Ovary (tissue), 9 donors: ENCODE results near the gene OR2S2. TPM values are rescaled to one million over a fixed set of nuclear protein-coding genes. Genes with fewer than 3 reads are reported as not detected.

Experiments
- DNase-seq, 5 donors: peaks; one replicate each; pipeline ENCODE4 v3.0.0-alpha.2; 2019 to 2020
- H3K27ac ChIP-seq, 2 donors: fragments of 200-600 bp; one replicate each; pipeline versions ENCODE4 v1.5.1 to v1.8.0; 2019 to 2022
- H3K27me3 ChIP-seq: fragments of 200-600 bp; one replicate; pipeline ENCODE4 v1.8.0; 2022
- H3K36me3 ChIP-seq: fragments of 200-600 bp; sonication (generic); one replicate; pipeline ENCODE4 v1.5.1; 2019
- H3K4me1 ChIP-seq: one replicate; pipeline ENCODE4 v1.8.1; 2013; ENCODE audit warnings: mild to moderate bottlenecking, moderate library complexity; ENCODE audit not compliant: insufficient read depth
- H3K4me3 ChIP-seq: fragments of 200-600 bp; sonication (generic); one replicate; pipeline ENCODE4 v1.5.1; 2017
- H3K9me3 ChIP-seq, 2 donors: fragments of 200-600 bp in 1 of 2; sonication (generic) in 1 of 2; one replicate each; pipeline versions ENCODE4 v1.5.1 to v1.8.1; 2013 to 2019; ENCODE audit warnings: mild to moderate bottlenecking in 1 of 2, moderate library complexity in 1 of 2
- CTCF ChIP-seq, 3 donors: fragments of 450-650 bp in 2 of 3; fragments of 200-600 bp in 1 of 3; IDR thresholded peaks; one replicate each; pipeline versions ENCODE4 v1.5.1 to v1.8.0; 2016 to 2022; ENCODE audit warnings: antibody characterized with exemption in 3 of 3, mild to moderate bottlenecking in 1 of 3
- EP300 ChIP-seq: sonication (generic); formaldehyde crosslinking; IDR thresholded peaks from one replicate; pipeline ENCODE4 v1.6.1; 2017; ENCODE audit warnings: antibody characterized with exemption
- POLR2A ChIP-seq: fragments of 450-650 bp; IDR thresholded peaks from one replicate; pipeline ENCODE4 v1.6.1; 2017; ENCODE audit warnings: antibody characterized with exemption, mild to moderate bottlenecking, moderate library complexity
- WGBS, 3 donors: extraction: QIAGEN DNeasy Blood & Tissue Kit in 1 of 3; methylation state at CpG; one replicate each; pipeline versions ENCODE4 v1.1.5 to v1.1.7; 2013 to 2017; 5-methylcytosine and 5-hydroxymethylcytosine counted together
- intact Hi-C, 4 donors: fragments of 100-400 bp; cut with DNase I; formaldehyde crosslinking; loops; one replicate each; pipeline versions ENCODE4 v1.11.0 to v1.15.1; 2022 to 2023
- polyA plus RNA-seq, 2 donors: library from polyadenylated mRNA; stranded (reverse); fragments of 200-250 nt in 1 of 2; fragments of 350-450 nt in 1 of 2; fragmentation: Illumina TruSeq in 1 of 2; extraction: RNeasy Lipid Tissue Mini Kit (QIAGEN cat#74804) in 1 of 2; gene quantifications; one replicate each; pipeline ENCODE4 v1.2.3, GENCODE V29; 2013 to 2014
- total RNA-seq, 7 donors: library from RNA; depleted of rRNA in 2 of 7; stranded (reverse); fragments of >200 nt in 2 of 7; fragmentation: NEBNext Ultra II Directional in 3 of 7; extraction: Animal tissue kit (Norgen Biotek cat#: 25700) in 3 of 7; gene quantifications; one replicate each; pipeline versions ENCODE4 v1.1.0 to v1.2.4, GENCODE V29; 2016 to 2023
- donor health status: DM: no; HTN: no; CAD: no; lungs with moderate emphysema.
- donor health status: DM: no; HTN: no; CAD: no.
- donor health status: Bipolar disorder and iron deficiency.
- donor health status: DM: yes; HTN: yes; CAD: no.
- donor health status: DM: no; HTN: no; CAD: no.
- donor health status: DM: yes; HTN: yes; CAD: no.

OR2S2 gene
- total and polyA plus RNA-seq, 9 donors = not detected

DNA sequence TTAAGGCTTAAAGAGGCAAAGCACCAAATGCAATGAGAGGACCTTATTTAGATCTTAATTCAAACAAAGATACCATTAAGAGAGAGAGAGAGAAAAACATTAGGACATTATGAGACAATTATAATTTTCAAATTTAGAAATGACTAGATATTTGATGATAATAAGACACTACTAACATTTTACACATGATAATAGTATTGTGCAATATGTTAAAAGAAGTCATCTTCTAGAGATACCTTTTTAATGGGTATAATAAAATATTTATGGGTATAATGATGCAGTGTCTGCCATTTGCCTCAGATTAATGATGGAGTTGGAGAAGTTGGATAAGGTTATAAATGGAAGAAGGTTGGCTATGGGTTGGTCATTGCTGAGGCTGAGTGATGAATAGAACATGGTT, 27.4 kb downstream of the OR2S2 start:
- H3K4me1 ChIP-seq = no peaks in the 10 kb centered on the region
- no peak overlapping the region for H3K27ac ChIP-seq
- H3K36me3 ChIP-seq = no peaks in the 10 kb centered on the region
- H3K4me3 ChIP-seq = no peak overlapping the region
- no peaks in the 10 kb centered on the region for H3K9me3 ChIP-seq
- TF ChIP-seq CTCF (IDR thresholded peaks at IDR 0.05) = no peak
- no peak for DNase-seq
- intact Hi-C loops = no loop called here
- H3K27me3 ChIP-seq = no peaks in the 10 kb centered on the region

GRCh38 chr9:35929453-35929718, 28.6 kb downstream of the OR2S2 start:
- 79 to 83% (median 82%) methylated on average over 6 of the region's 6 CpGs for WGBS, 3 donors
- intact Hi-C loops = no loop called here
- H3K27ac ChIP-seq = no peak overlapping the region

DNA sequence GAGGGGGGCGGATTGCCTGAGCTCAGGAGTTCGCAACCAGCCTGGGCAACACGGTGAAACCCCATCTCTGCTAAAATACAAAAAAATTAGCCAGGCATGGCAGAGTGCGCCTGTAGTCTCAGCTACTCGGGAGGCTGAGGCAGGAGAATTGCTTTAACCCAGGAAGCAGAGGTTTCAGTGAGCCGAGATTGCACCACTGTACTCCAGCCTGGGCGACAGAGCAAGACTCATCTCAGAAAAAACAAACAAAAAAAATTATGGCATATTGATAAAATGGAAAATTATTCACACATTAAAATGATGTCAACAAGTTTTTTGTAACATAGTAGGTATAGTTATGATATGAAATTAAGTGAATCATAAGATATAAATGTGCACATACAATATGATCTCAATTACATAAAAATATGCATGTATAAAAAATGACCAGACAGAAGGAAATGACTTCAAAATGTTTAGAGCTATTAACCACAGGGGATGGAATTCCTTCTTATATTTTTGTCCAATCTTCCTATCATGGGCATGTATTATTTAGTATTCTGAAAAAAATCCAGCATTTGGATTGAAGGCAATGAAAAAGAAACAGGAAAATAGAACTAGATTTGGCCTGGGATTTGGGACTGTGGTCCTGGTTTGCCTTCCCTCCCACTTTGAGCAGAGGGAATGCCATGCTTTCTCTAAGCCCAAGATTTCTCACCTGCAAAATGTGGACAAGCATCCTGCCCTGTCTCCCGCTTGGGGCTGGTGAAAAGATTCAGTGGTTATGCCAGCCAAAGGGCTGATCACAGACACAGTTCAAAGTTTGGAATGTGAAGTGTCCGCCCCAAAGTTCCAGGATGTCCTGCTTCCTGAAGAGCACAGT, 29.1 kb downstream of the OR2S2 start:
- no peaks in the 10 kb centered on the region for H3K9me3 ChIP-seq
- intact Hi-C loops = no loop called here
- no peaks in the 10 kb centered on the region for H3K36me3 ChIP-seq
- H3K4me1 ChIP-seq = peaks cover under 1% of the 10 kb centered on the region
- WGBS, 3 donors = 85 to 88% (median 87%) methylated on average over 9 of the region's 9 CpGs
- no peaks in the 10 kb centered on the region for H3K27me3 ChIP-seq
- DNase-seq = no peak
- no peak overlapping the region for H3K27ac ChIP-seq
- H3K4me3 ChIP-seq = no peak overlapping the region
- TF ChIP-seq EP300 (no peak), CTCF (IDR thresholded peaks at IDR 0.05) (no peak), POLR2A (no peak)

More at GRCh38 chr9:35929453-35929718, 28.6 kb downstream of the OR2S2 start:
- TF ChIP-seq POLR2A (no peak), EP300 (no peak), CTCF (IDR thresholded peaks at IDR 0.05) (no peak)
- Histone ChIP-seq H3K4me3 (no peak overlapping the region), H3K36me3 (no peaks in the 10 kb centered on the region), H3K9me3 (no peaks in the 10 kb centered on the region), H3K4me1 (no peaks in the 10 kb centered on the region), H3K27me3 (no peaks in the 10 kb centered on the region)
- DNase-seq = no peak

DNA sequence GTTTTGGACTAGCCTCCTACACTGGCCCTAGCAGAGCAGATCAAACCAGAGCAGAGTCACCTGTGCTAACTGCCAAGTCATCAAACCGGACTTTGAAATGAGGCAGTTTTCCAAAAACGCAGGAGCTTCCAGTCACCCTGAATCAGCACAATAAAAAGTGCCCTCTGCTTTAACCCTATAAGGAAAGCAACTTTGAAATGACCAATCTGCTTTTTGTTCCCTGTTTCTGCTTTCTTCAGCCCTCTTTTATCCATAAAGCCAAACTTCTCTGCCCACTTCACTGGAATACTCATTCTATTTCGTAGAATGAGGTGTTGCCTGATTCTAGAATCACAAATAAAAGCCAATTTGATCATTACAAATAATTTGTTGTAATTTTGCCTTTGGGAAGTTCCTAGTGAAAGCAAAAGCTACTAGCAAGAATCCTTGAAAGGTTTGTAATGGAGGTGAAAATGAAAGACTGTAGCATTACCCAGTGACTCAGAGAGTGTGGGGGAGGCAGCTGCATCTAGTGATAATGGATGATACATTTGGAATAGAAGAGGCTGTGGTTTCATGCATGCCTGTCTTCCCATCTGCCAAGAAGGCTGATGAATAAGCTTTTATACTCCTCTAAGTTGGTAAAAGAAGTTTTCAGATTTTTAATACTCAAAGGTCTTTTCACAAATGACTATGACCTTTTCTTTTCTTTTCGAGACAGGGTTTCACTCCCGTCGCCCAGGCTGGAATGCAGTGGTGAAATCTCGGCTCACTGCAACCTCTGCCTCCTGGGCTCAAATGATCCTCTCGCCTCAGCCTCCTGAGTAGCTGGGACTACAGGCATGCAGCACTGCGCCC, 33.8 kb downstream of the OR2S2 start:
- H3K4me1 ChIP-seq = peaks cover 3% of the 10 kb centered on the region
- TF ChIP-seq CTCF (IDR thresholded peaks at IDR 0.05) (no peak), EP300 (no peak), POLR2A (no peak)
- intact Hi-C loops = no loop called here
- 17 to 23% (median 19%) methylated on average over 9 of the region's 9 CpGs for WGBS, 3 donors
- no peaks in the 10 kb centered on the region for H3K9me3 ChIP-seq
- H3K4me3 ChIP-seq = no peak overlapping the region
- DNase-seq = peak in 4 of 5 donors; percentile 48 to 76 (median 62)
- no peaks in the 10 kb centered on the region for H3K27me3 ChIP-seq
- peak overlapping the region; percentile 41 to 72 for H3K27ac ChIP-seq
- H3K36me3 ChIP-seq = no peaks in the 10 kb centered on the region
